ENCODE data around the gene MYO5B.

DNA sequence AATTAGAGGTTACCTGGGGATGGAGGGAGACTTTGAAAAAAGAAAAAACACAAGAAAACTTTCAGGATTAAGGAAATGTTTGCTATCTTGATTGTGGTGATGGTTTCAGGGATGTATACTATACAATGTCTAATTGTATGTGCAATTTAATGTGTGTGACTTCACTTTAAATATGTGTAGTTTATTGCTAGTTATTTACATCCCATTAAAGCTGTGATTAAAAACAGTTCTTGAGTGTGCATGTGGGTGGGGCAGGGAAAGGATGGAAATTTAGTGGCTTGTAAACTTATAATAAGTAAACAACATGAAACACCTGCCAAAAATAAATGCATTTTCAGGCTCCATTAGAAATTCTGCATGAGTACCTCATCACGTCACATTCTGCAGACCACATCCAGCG is 167.0 kb downstream of the MYO5B start:
- TF ChIP-seq, protein P1, sequence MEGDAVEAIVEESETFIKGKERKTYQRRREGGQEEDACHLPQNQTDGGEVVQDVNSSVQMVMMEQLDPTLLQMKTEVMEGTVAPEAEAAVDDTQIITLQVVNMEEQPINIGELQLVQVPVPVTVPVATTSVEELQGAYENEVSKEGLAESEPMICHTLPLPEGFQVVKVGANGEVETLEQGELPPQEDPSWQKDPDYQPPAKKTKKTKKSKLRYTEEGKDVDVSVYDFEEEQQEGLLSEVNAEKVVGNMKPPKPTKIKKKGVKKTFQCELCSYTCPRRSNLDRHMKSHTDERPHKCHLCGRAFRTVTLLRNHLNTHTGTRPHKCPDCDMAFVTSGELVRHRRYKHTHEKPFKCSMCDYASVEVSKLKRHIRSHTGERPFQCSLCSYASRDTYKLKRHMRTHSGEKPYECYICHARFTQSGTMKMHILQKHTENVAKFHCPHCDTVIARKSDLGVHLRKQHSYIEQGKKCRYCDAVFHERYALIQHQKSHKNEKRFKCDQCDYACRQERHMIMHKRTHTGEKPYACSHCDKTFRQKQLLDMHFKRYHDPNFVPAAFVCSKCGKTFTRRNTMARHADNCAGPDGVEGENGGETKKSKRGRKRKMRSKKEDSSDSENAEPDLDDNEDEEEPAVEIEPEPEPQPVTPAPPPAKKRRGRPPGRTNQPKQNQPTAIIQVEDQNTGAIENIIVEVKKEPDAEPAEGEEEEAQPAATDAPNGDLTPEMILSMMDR (IDR thresholded peaks at IDR 0.05; ENCODE audit: low read depth, low read length, poor library complexity, severe bottlenecking) = no peak
- TF ChIP-seq EZH2phosphoT487 (IDR thresholded peaks at IDR 0.05; ENCODE audit: borderline replicate concordance, low read length) = no peak

All from DOHH2 (cell line).